Prostate gland (tissue), 2 donors: ENCODE data around the gene MELTF. TPM values are rescaled to one million over a fixed set of nuclear protein-coding genes. Genes with fewer than 3 reads are reported as not detected.

ENCODE experiments used
- DNase-seq: peaks from one replicate; pipeline ENCODE4 v3.0.0-alpha.2; 2019; ENCODE audit warnings: low spot score
- H3K27ac ChIP-seq, 2 donors: fragments of 200-600 bp; sonication (generic); 2 replicates each; pipeline ENCODE4 v1.5.1; 2017 to 2019
- H3K27me3 ChIP-seq: fragments of 200-600 bp; sonication (generic); replicated peaks from 2 replicates; pipeline ENCODE4 v1.5.1; 2019; ENCODE audit not compliant: insufficient read depth
- H3K36me3 ChIP-seq, 2 donors: fragments of 200-600 bp; sonication (generic); 1 replicate in 1 of 2; 2 replicates in 1 of 2; pipeline versions ENCODE4 v1.5.1 to v1.8.1; 2017 to 2019
- H3K4me1 ChIP-seq: fragments of 200-600 bp; sonication (generic); replicated peaks from 2 replicates; pipeline ENCODE4 v1.5.1; 2019
- H3K4me3 ChIP-seq, 2 donors: fragments of 200-600 bp; sonication (generic); 2 replicates each; pipeline ENCODE4 v1.5.1; 2017 to 2019
- H3K9me3 ChIP-seq: fragments of 200-600 bp; sonication (generic); 2 replicates; pipeline ENCODE4 v1.5.1; 2017
- POLR2A ChIP-seq: fragments of 450-650 bp; IDR thresholded peaks from one replicate; pipeline ENCODE4 v1.6.1; 2016; ENCODE audit warnings: antibody characterized with exemption, mild to moderate bottlenecking
- POLR2AphosphoS5 ChIP-seq: sonication (generic); formaldehyde crosslinking; IDR thresholded peaks from one replicate; pipeline ENCODE4 v1.6.1; 2017; ENCODE audit warnings: antibody characterized with exemption
- WGBS: methylation state at CpG from one replicate; pipeline ENCODE4 v1.1.5; 2018; 5-methylcytosine and 5-hydroxymethylcytosine counted together
- intact Hi-C: fragments of 100-400 bp; cut with DNase I; formaldehyde crosslinking; loops from one replicate; pipeline ENCODE4 v1.14.2; 2022
- total RNA-seq, 2 donors: library from RNA; depleted of rRNA; stranded (reverse); fragments of >200 nt; gene quantifications; one replicate each; pipeline ENCODE4 v1.1.0, GENCODE V29; 2016
- TF ChIP-seq, protein P1 (sequence below), 4 experiments: fragments of 200-600 bp in 2 of 4; fragments of 450-650 bp in 2 of 4; sonication (generic) in 2 of 4; IDR thresholded peaks; 1 replicate in 3 of 4; 2 replicates in 1 of 4; pipeline ENCODE4 v1.5.1; 2016 to 2019; ENCODE audit warnings: antibody characterized with exemption in 4 of 4, mild to moderate bottlenecking in 2 of 4, moderate library complexity in 2 of 4

Gene MELTF
- total RNA-seq, 2 donors from 2014 or later = 6.9 to 9.0 TPM

DNA sequence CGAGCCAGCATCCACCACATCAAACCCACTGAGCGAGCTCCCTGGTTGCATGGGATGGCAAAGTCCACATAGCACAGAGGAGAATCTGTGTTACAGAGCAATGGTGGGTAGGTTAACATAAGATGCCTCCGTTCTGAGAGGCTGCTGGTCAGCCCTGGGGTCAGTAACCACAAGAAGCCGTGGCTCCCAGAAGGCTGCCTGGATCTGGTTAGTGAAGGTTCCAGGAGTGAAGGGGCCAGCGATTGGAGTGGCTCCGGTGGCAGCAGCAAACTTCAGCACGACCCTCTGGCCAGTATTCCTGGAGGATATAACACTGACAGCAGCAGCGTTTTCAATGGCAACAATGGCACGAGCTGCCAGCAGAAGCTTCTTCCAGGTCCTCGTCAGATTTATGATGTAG is 42.6 kb downstream of the MELTF start:
- Histone ChIP-seq H3K27me3 (no peaks in the 10 kb centered on the region), H3K4me1 (no peaks in the 10 kb centered on the region), H3K27ac (no peak overlapping the region), H3K4me3 (no peak overlapping the region), H3K36me3 (no peaks in the 10 kb centered on the region), H3K9me3 (no peaks in the 10 kb centered on the region)
- 74% methylated on average over 10 of the region's 10 CpGs for WGBS
- intact Hi-C loops = no loop called here
- TF ChIP-seq, protein P1, sequence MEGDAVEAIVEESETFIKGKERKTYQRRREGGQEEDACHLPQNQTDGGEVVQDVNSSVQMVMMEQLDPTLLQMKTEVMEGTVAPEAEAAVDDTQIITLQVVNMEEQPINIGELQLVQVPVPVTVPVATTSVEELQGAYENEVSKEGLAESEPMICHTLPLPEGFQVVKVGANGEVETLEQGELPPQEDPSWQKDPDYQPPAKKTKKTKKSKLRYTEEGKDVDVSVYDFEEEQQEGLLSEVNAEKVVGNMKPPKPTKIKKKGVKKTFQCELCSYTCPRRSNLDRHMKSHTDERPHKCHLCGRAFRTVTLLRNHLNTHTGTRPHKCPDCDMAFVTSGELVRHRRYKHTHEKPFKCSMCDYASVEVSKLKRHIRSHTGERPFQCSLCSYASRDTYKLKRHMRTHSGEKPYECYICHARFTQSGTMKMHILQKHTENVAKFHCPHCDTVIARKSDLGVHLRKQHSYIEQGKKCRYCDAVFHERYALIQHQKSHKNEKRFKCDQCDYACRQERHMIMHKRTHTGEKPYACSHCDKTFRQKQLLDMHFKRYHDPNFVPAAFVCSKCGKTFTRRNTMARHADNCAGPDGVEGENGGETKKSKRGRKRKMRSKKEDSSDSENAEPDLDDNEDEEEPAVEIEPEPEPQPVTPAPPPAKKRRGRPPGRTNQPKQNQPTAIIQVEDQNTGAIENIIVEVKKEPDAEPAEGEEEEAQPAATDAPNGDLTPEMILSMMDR (IDR thresholded peaks at IDR 0.05) = no peak
- TF ChIP-seq POLR2AphosphoS5 = no peak
- TF ChIP-seq POLR2A = no peak
- DNase-seq = no peak

DNA sequence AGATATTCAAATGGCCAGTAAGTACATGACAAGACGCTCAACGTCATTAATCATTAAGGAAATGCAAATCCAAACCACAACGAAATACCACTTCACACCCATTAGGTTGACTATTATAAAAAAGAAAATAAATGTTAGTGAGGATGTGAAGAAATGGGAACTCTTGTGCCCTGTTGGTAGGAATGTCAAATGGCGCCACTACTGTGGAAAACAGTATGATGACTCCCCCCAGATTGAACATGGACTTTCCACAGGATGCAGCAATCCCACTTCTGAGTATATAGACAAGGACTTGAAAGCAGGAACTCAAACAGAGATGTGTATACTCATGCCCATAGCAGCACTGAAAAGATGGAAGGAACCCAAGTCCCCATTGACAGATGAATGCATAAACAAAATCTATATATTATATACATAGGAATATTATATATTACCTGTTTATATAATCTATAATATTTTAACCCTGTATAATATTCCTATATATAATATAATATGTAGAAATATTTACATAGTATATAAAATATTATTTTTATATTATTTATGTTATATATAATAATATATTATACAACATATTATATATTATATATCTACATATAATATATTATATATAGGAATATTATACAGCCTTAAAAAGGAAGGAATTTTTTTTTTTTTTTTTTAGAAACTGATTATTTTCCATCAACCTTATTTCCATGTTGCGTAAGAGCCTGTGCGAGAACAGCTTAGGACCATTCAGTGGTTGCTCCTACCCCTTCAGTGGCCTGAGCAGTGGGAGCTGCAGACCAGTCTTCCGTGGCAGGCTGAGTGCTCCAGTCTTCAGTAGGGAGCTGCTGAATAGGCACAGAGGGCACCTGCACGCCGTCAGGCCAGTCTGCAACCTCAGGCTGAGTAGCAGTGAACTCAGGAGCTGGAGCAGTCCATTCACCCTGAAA is 43.4 kb downstream of the MELTF start:
- Histone ChIP-seq H3K4me1 (no peaks in the 10 kb centered on the region), H3K27me3 (no peaks in the 10 kb centered on the region), H3K4me3 (no peak overlapping the region), H3K9me3 (no peaks in the 10 kb centered on the region), H3K36me3 (no peaks in the 10 kb centered on the region), H3K27ac (no peak overlapping the region)
- intact Hi-C loops = no loop called here
- WGBS = 94% methylated on average over 9 of the region's 9 CpGs
- TF ChIP-seq, protein P1 (IDR thresholded peaks at IDR 0.05) = no peak
- no peak for TF ChIP-seq POLR2A
- no peak for TF ChIP-seq POLR2AphosphoS5
- DNase-seq = no peak

DNA sequence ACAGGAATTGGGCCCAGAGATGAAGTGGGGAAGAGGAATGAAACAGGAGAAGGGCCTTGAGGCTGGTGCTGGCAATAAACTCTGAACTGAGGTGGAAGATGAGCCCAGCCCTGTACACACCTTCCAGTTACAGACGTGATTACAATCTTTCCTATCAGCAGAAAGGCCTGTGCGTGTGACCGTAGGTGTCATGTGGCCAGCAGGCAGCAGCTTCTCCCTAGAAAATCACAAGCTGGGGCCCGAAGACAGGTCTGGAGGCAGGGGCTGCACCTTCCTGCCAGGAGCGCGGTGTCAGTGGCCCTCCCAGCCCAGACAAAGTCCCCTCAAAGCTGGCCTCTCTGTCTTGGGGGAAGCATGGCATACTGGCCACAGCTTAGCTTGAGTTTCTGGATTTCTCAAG is 44.3 kb downstream of the MELTF start:
- no peak overlapping the region for H3K27ac ChIP-seq
- no peak for TF ChIP-seq POLR2AphosphoS5
- H3K4me1 ChIP-seq = no peaks in the 10 kb centered on the region
- intact Hi-C loops = no loop called here
- H3K9me3 ChIP-seq = no peaks in the 10 kb centered on the region
- no peaks in the 10 kb centered on the region for H3K27me3 ChIP-seq
- 83% methylated on average over 6 of the region's 6 CpGs for WGBS
- no peak for DNase-seq
- H3K4me3 ChIP-seq = no peak overlapping the region
- H3K36me3 ChIP-seq = no peaks in the 10 kb centered on the region

DNA sequence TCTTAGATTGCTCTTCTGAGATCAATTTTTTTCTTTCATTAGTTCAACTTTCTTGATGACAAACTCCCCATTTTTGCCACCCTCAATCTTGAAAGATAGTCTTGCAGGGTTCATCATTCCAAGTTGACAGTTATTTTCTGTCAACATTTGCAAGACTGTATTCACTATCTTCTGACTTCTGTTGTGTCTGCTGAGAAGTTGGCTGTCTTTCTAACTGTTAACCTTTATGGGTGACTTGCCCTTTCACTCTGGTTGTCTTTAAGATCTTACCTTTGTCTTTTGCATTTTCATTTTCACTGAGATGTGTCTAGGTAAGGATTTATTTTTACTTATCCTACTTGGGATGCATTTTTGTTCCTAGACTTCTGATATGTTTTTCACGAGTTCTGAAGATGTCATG is 46.4 kb downstream of the MELTF start:
- Histone ChIP-seq H3K4me1 (no peaks in the 10 kb centered on the region), H3K9me3 (no peaks in the 10 kb centered on the region), H3K4me3 (no peak overlapping the region), H3K27me3 (no peaks in the 10 kb centered on the region), H3K27ac (no peak overlapping the region), H3K36me3 (no peaks in the 10 kb centered on the region)
- DNase-seq = no peak
- TF ChIP-seq POLR2A = no peak
- TF ChIP-seq POLR2AphosphoS5 = no peak
- TF ChIP-seq, protein P1 (IDR thresholded peaks at IDR 0.05) = no peak
- intact Hi-C loops = no loop called here
- WGBS = 74% methylated on average over 1 of the region's 1 CpG

DNA sequence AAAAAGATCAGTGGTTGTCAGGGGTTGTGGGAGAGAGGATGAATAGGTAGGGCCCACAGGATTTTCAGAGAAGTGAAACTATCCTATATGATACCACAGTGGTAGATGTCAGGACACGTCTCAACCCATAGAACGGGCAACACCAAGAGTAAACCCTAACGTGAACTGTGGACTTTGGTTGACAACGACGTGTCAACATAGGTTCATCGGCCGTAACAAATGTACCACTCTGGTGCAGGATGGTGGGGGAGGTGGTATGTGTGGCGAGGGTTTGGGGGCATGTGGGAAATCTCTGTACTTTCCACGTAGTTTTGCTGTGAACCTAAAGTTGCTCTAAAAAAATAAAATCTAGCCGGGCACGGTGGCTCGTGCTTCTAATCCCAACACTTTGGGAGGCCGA is 48.0 kb downstream of the MELTF start:
- no peak for DNase-seq
- Histone ChIP-seq H3K36me3 (no peaks in the 10 kb centered on the region), H3K27me3 (no peaks in the 10 kb centered on the region), H3K27ac (no peak overlapping the region), H3K4me3 (no peak overlapping the region), H3K9me3 (no peaks in the 10 kb centered on the region), H3K4me1 (no peaks in the 10 kb centered on the region)
- intact Hi-C loops = no loop called here
- TF ChIP-seq, protein P1 (IDR thresholded peaks at IDR 0.05) = no peak
- no peak for TF ChIP-seq POLR2A
- TF ChIP-seq POLR2AphosphoS5 = no peak
- 94% methylated on average over 13 of the region's 13 CpGs for WGBS
